ENCODE results near the gene MS4A6A. TPM values are rescaled to one million over a fixed set of nuclear protein-coding genes. Genes with fewer than 3 reads are reported as not detected.

Gene MS4A6A
- total and polyA plus RNA-seq, 2 donors (not counting 1 experiment from before 2014, with no cell fraction given), result 0.34 to 4.1 TPM

DNA sequence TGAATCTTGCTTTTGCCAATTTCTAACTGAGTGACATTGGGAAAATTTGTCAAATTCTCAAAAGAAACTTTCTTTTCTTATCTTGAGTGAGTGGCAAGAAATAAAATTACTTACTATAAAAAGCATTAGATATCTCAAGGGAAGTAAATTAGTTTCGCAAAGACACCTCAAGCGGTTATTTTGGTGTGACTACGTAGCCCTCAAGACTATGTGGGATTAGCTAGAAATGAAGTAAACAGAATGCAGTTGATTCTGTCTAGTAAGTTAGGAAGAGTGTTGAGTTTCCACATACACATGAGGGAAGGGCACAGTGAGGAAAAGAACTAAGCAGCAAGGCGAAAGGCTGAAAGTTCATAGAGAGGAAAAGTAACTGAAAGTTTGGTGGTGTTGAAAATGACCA is 28.3 kb upstream of the MS4A6A start:
- H2AFZ ChIP-seq (ENCODE audit: insufficient read depth, low read depth, low read length, poor library complexity, severe bottlenecking), result no peak overlapping the region
- no peaks in the 10 kb centered on the region for H3K9me3 Mint-ChIP-seq (ENCODE audit: insufficient read depth)
- ChIA-PET CTCF (no interaction called here), POLR2A (no interaction called here)
- intact Hi-C loops (cut with micrococcal nuclease), result no loop called here
- no peaks in the 10 kb centered on the region for H3K27me3 ChIP-seq (replicated peaks in 1 of 4; ENCODE audit: control extremely low read depth in 1 of 4, control insufficient read depth in 3 of 4, insufficient read depth in 4 of 4, low read length in 3 of 4)
- no peak overlapping the region for H3K27ac Mint-ChIP-seq
- DNase-seq (no peak), ATAC-seq (ENCODE audit: low read depth) (no peak)
- H3K4me1 ChIP-seq (ENCODE audit: control insufficient read depth in 2 of 2, insufficient read depth in 2 of 2, low read length in 2 of 2), result no peaks in the 10 kb centered on the region
- no peaks in the 10 kb centered on the region for H3K79me2 ChIP-seq (ENCODE audit: control insufficient read depth, insufficient read depth, low read length)
- no peaks in the 10 kb centered on the region for H3K9me3 ChIP-seq (ENCODE audit: control extremely low read depth in 1 of 3, control insufficient read depth in 2 of 3, insufficient read depth in 1 of 3, low read length in 2 of 3)
- H3K4me2 ChIP-seq (replicated peaks; ENCODE audit: low read depth, low read length, poor library complexity, severe bottlenecking), result no peak overlapping the region
- H3K36me3 ChIP-seq (replicated peaks in 1 of 2; ENCODE audit: control extremely low read depth in 1 of 2, control insufficient read depth in 1 of 2, extremely low read depth in 1 of 2, insufficient read depth in 2 of 2, low read length in 1 of 2), result no peaks in the 10 kb centered on the region
- peaks cover 2% of the 10 kb centered on the region for H3K4me1 Mint-ChIP-seq
- H3K4me3 Mint-ChIP-seq, result no peak overlapping the region
- 40% methylated on average over 4 of the region's 4 CpGs for WGBS (ENCODE audit: insufficient coverage)
- no peak overlapping the region for H3K27ac ChIP-seq (ENCODE audit: low read length in 2 of 2)
- no peak overlapping the region for H3K4me3 ChIP-seq (ENCODE audit: control extremely low read depth in 1 of 5, extremely low read depth in 1 of 5, insufficient read depth in 1 of 5, low read depth in 2 of 5, low read length in 4 of 5)
- no peak overlapping the region for H3K9ac ChIP-seq (ENCODE audit: low read length)
- H4K20me1 ChIP-seq (ENCODE audit: control insufficient read depth, insufficient read depth, low read length, poor library complexity, severe bottlenecking), result no peaks in the 10 kb centered on the region
- TF ChIP-seq EZH2 (IDR thresholded peaks at IDR 0.05; ENCODE audit: borderline replicate concordance, insufficient read depth, low read depth, low read length, poor library complexity, severe bottlenecking), result no peak
- TF ChIP-seq, protein P1, sequence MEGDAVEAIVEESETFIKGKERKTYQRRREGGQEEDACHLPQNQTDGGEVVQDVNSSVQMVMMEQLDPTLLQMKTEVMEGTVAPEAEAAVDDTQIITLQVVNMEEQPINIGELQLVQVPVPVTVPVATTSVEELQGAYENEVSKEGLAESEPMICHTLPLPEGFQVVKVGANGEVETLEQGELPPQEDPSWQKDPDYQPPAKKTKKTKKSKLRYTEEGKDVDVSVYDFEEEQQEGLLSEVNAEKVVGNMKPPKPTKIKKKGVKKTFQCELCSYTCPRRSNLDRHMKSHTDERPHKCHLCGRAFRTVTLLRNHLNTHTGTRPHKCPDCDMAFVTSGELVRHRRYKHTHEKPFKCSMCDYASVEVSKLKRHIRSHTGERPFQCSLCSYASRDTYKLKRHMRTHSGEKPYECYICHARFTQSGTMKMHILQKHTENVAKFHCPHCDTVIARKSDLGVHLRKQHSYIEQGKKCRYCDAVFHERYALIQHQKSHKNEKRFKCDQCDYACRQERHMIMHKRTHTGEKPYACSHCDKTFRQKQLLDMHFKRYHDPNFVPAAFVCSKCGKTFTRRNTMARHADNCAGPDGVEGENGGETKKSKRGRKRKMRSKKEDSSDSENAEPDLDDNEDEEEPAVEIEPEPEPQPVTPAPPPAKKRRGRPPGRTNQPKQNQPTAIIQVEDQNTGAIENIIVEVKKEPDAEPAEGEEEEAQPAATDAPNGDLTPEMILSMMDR (IDR thresholded peaks at IDR 0.05), result no peak
- H3K27me3 Mint-ChIP-seq, result peaks cover 6% of the 10 kb centered on the region

DNA sequence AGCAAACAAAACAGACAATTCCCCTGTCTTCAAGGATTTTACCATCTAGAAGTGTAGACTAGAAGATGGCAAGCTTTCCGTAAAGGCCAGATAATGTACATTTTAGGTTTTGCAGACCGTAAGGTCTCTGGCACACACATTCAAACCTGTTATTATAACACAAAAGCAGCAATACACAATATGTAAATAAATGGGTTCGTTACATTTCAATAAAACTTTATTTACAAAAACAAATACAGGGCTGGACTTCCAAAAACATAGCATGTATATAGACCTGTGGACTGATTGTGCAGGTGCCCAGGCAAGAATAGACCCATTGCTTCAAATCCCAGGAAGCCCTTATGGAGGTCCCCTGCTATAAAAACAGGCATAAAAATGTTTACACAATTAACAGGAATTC is 27.1 kb upstream of the MS4A6A start:
- WGBS (ENCODE audit: insufficient coverage), result no CpG with 5 or more reads among the region's 3 CpGs
- H3K4me1 ChIP-seq (ENCODE audit: control insufficient read depth in 2 of 2, insufficient read depth in 2 of 2, low read length in 2 of 2), result no peaks in the 10 kb centered on the region
- intact Hi-C loops (cut with micrococcal nuclease), result no loop called here
- ATAC-seq (ENCODE audit: low read depth) (no peak), DNase-seq (no peak)
- H3K4me2 ChIP-seq (replicated peaks; ENCODE audit: low read depth, low read length, poor library complexity, severe bottlenecking), result no peak overlapping the region
- POLR2A ChIA-PET, result no interaction called here
- Mint-ChIP-seq H3K4me3 (no peak overlapping the region), H3K27ac (no peak overlapping the region), H3K27me3 (peaks cover 6% of the 10 kb centered on the region), H3K9me3 (ENCODE audit: insufficient read depth) (no peaks in the 10 kb centered on the region), H3K4me1 (peaks cover 4% of the 10 kb centered on the region)
- H3K4me3 ChIP-seq (ENCODE audit: control extremely low read depth in 1 of 5, extremely low read depth in 1 of 5, insufficient read depth in 1 of 5, low read depth in 2 of 5, low read length in 4 of 5), result no peak overlapping the region
- H3K36me3 ChIP-seq (replicated peaks in 1 of 2; ENCODE audit: control extremely low read depth in 1 of 2, control insufficient read depth in 1 of 2, extremely low read depth in 1 of 2, insufficient read depth in 2 of 2, low read length in 1 of 2), result no peaks in the 10 kb centered on the region
- no peaks in the 10 kb centered on the region for H4K20me1 ChIP-seq (ENCODE audit: control insufficient read depth, insufficient read depth, low read length, poor library complexity, severe bottlenecking)
- no peak overlapping the region for H3K27ac ChIP-seq (ENCODE audit: low read length in 2 of 2)
- CTCF ChIA-PET, result no interaction called here
- no peak overlapping the region for H3K9ac ChIP-seq (ENCODE audit: low read length)
- no peaks in the 10 kb centered on the region for H3K27me3 ChIP-seq (replicated peaks in 1 of 4; ENCODE audit: control extremely low read depth in 1 of 4, control insufficient read depth in 3 of 4, insufficient read depth in 4 of 4, low read length in 3 of 4)
- no peaks in the 10 kb centered on the region for H3K79me2 ChIP-seq (ENCODE audit: control insufficient read depth, insufficient read depth, low read length)
- no peak overlapping the region for H2AFZ ChIP-seq (ENCODE audit: insufficient read depth, low read depth, low read length, poor library complexity, severe bottlenecking)
- TF ChIP-seq, protein P1 (IDR thresholded peaks at IDR 0.05), result no peak
- TF ChIP-seq EZH2 (IDR thresholded peaks at IDR 0.05; ENCODE audit: borderline replicate concordance, insufficient read depth, low read depth, low read length, poor library complexity, severe bottlenecking), result no peak
- H3K9me3 ChIP-seq (ENCODE audit: control extremely low read depth in 1 of 3, control insufficient read depth in 2 of 3, insufficient read depth in 1 of 3, low read length in 2 of 3), result no peaks in the 10 kb centered on the region
